HepG2 (cell line): ENCODE measurements around the gene PMIS2. TPM values are rescaled to one million over a fixed set of nuclear protein-coding genes. Genes with fewer than 3 reads are reported as not detected.
A peak's percentile ranks its signal among the peaks of the same experiment; 100 is the strongest.

Experiments
- ETV6 ChIP-seq: sonication (generic); formaldehyde crosslinking; conservative IDR thresholded peaks from 2 replicates; pipeline ENCODE4 v1.4.0; 2020; ENCODE audit warnings: missing genetic modification reagents
- KDM5A ChIP-seq: fragments of 200-600 bp; sonication (generic); IDR thresholded peaks from 2 replicates; pipeline ENCODE4 v1.7.0; 2018; ENCODE audit warnings: antibody characterized with exemption, mild to moderate bottlenecking, low read length, borderline replicate concordance
- KDM5B ChIP-seq: sonication (generic); formaldehyde crosslinking; IDR thresholded peaks from 2 replicates; pipeline ENCODE4 v1.4.0; 2020; ENCODE audit warnings: missing genetic modification reagents, mild to moderate bottlenecking, borderline replicate concordance
- MAFG ChIP-seq: sonication (generic); formaldehyde crosslinking; IDR thresholded peaks from 2 replicates; pipeline ENCODE4 v1.5.1; 2020; ENCODE audit warnings: mild to moderate bottlenecking, missing genetic modification reagents
- NCOA1 ChIP-seq: sonication (generic); formaldehyde crosslinking; IDR thresholded peaks from 2 replicates; pipeline ENCODE4 v1.9.0; 2021; ENCODE audit warnings: missing genetic modification reagents
- NFKB2 ChIP-seq: sonication (generic); formaldehyde crosslinking; IDR thresholded peaks from 2 replicates; pipeline ENCODE4 v1.4.0; 2020; ENCODE audit warnings: missing genetic modification reagents, borderline replicate concordance
- PHB2 ChIP-seq: fragments of 450-650 bp; IDR thresholded peaks from 2 replicates; pipeline ENCODE4 v1.6.1; 2018; ENCODE audit not compliant: partially characterized antibody
- PLRG1 ChIP-seq: fragments of 450-650 bp; conservative IDR thresholded peaks from 2 replicates; pipeline ENCODE4 v1.6.1; 2016
- SALL1 ChIP-seq: sonication (generic); formaldehyde crosslinking; IDR thresholded peaks from 2 replicates; pipeline ENCODE4 v1.8.0; 2022; ENCODE audit warnings: mild to moderate bottlenecking, missing genetic modification reagents
- ZBTB20 ChIP-seq: sonication (generic); formaldehyde crosslinking; IDR thresholded peaks from 2 replicates; pipeline ENCODE4 v1.8.1; 2023; ENCODE audit warnings: missing genetic modification reagents, low read depth, mild to moderate bottlenecking, borderline replicate concordance
- polyA plus RNA-seq, 8 experiments: library from polyadenylated mRNA; depleted of rRNA in 3 of 8; stranded (reverse) in 7 of 8; unstranded in 1 of 8; fragments of >200 nt; fragmentation: Illumina TruSeq in 4 of 8; extraction: Trizol in 4 of 8; gene quantifications; 2 replicates each; pipeline versions ENCODE4 v1.2.1 to v1.2.3, GENCODE V29; 2011 to 2016; ENCODE audit warnings: low read depth in 4 of 8, missing spikeins in 1 of 8, mixed read lengths in 1 of 8; ENCODE audit not compliant: insufficient read depth in 1 of 8
- total RNA-seq, 5 experiments: library from RNA; depleted of rRNA; stranded (reverse); fragments of >200 nt; fragmentation: Illumina TruSeq; extraction: Trizol; gene quantifications; 2 replicates each; pipeline ENCODE4 v1.2.3, GENCODE V29; 2016; ENCODE audit warnings: low read depth in 1 of 5
- TF ChIP-seq, protein P1 (sequence below): conservative IDR thresholded peaks from 2 replicates; pipeline ENCODE4 v1.6.1; 2018; ENCODE audit warnings: missing genetic modification reagents
- TF ChIP-seq, protein P2 (sequence below): sonication (generic); formaldehyde crosslinking; IDR thresholded peaks from 2 replicates; pipeline ENCODE4 v1.4.0; 2020; ENCODE audit warnings: missing genetic modification reagents, borderline replicate concordance
- TF ChIP-seq, protein P3 (sequence below): sonication (generic); formaldehyde crosslinking; conservative IDR thresholded peaks from 2 replicates; pipeline ENCODE4 v1.4.0; 2020; ENCODE audit warnings: mild to moderate bottlenecking, missing genetic modification reagents, moderate library complexity
- TF ChIP-seq, protein P4 (sequence below): sonication (generic); formaldehyde crosslinking; IDR thresholded peaks from 2 replicates; pipeline ENCODE4 v1.4.0; 2020; ENCODE audit warnings: missing genetic modification reagents

PMIS2 gene
- total and polyA plus RNA-seq, 2 of the 13 experiments (the other 11 are each of a cell fraction or from before 2014, with no cell fraction given) = not detected

DNA sequence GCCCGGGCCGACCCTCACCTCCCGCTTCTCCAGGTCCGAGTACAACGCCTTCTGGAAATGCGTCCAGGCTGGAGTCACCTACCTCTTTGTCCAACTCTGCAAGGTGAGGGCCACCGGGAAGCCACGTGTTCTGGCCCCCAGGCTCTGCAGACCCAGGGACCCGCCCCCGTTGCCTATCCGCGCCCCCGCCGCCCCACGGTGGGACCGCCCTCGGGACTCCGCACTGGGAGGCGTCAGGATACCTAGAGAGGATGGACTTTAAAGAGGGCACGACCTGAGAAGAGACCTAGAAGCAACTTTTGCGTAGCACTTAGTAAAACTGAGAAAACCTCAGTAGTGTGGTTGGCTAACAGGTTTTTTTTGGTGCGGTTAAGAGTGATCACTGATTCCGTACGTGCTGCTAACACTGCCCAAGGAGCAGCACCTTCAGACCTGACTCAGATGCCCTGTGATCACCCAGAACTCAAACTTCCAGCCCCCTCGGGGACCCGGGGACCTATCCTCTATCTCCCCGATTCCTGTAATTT, 40.1 kb upstream of the PMIS2 start (continued):
- TF ChIP-seq, protein P1, sequence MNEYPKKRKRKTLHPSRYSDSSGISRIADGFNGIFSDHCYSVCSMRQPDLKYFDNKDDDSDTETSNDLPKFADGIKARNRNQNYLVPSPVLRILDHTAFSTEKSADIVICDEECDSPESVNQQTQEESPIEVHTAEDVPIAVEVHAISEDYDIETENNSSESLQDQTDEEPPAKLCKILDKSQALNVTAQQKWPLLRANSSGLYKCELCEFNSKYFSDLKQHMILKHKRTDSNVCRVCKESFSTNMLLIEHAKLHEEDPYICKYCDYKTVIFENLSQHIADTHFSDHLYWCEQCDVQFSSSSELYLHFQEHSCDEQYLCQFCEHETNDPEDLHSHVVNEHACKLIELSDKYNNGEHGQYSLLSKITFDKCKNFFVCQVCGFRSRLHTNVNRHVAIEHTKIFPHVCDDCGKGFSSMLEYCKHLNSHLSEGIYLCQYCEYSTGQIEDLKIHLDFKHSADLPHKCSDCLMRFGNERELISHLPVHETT (CRISPR knock-in tag) = no peak
- TF ChIP-seq, protein P2, sequence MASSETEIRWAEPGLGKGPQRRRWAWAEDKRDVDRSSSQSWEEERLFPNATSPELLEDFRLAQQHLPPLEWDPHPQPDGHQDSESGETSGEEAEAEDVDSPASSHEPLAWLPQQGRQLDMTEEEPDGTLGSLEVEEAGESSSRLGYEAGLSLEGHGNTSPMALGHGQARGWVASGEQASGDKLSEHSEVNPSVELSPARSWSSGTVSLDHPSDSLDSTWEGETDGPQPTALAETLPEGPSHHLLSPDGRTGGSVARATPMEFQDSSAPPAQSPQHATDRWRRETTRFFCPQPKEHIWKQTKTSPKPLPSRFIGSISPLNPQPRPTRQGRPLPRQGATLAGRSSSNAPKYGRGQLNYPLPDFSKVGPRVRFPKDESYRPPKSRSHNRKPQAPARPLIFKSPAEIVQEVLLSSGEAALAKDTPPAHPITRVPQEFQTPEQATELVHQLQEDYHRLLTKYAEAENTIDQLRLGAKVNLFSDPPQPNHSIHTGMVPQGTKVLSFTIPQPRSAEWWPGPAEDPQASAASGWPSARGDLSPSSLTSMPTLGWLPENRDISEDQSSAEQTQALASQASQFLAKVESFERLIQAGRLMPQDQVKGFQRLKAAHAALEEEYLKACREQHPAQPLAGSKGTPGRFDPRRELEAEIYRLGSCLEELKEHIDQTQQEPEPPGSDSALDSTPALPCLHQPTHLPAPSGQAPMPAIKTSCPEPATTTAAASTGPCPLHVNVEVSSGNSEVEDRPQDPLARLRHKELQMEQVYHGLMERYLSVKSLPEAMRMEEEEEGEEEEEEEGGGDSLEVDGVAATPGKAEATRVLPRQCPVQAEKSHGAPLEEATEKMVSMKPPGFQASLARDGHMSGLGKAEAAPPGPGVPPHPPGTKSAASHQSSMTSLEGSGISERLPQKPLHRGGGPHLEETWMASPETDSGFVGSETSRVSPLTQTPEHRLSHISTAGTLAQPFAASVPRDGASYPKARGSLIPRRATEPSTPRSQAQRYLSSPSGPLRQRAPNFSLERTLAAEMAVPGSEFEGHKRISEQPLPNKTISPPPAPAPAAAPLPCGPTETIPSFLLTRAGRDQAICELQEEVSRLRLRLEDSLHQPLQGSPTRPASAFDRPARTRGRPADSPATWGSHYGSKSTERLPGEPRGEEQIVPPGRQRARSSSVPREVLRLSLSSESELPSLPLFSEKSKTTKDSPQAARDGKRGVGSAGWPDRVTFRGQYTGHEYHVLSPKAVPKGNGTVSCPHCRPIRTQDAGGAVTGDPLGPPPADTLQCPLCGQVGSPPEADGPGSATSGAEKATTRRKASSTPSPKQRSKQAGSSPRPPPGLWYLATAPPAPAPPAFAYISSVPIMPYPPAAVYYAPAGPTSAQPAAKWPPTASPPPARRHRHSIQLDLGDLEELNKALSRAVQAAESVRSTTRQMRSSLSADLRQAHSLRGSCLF = no peak
- TF ChIP-seq NCOA1 (0 out of 2 replicates have a peak, but pooled peaks have one; percentile 35), PHB2 (no peak), KDM5A (peak; percentile 24; the same call in 1 of the 2 replicates), ZBTB20 (no peak), MAFG (CRISPR knock-in tag) (no peak), KDM5B (CRISPR knock-in tag) (peak; percentile 5; the same call in 1 of the 2 replicates), PLRG1 (no peak), ETV6 (CRISPR knock-in tag) (no peak), SALL1 (CRISPR knock-in tag) (0 out of 2 replicates have a peak, but pooled peaks have one; percentile 0), NFKB2 (CRISPR knock-in tag) (no peak)
- TF ChIP-seq, protein P3, sequence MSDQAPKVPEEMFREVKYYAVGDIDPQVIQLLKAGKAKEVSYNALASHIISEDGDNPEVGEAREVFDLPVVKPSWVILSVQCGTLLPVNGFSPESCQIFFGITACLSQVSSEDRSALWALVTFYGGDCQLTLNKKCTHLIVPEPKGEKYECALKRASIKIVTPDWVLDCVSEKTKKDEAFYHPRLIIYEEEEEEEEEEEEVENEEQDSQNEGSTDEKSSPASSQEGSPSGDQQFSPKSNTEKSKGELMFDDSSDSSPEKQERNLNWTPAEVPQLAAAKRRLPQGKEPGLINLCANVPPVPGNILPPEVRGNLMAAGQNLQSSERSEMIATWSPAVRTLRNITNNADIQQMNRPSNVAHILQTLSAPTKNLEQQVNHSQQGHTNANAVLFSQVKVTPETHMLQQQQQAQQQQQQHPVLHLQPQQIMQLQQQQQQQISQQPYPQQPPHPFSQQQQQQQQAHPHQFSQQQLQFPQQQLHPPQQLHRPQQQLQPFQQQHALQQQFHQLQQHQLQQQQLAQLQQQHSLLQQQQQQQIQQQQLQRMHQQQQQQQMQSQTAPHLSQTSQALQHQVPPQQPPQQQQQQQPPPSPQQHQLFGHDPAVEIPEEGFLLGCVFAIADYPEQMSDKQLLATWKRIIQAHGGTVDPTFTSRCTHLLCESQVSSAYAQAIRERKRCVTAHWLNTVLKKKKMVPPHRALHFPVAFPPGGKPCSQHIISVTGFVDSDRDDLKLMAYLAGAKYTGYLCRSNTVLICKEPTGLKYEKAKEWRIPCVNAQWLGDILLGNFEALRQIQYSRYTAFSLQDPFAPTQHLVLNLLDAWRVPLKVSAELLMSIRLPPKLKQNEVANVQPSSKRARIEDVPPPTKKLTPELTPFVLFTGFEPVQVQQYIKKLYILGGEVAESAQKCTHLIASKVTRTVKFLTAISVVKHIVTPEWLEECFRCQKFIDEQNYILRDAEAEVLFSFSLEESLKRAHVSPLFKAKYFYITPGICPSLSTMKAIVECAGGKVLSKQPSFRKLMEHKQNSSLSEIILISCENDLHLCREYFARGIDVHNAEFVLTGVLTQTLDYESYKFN (CRISPR knock-in tag) = no peak
- TF ChIP-seq, protein P4, sequence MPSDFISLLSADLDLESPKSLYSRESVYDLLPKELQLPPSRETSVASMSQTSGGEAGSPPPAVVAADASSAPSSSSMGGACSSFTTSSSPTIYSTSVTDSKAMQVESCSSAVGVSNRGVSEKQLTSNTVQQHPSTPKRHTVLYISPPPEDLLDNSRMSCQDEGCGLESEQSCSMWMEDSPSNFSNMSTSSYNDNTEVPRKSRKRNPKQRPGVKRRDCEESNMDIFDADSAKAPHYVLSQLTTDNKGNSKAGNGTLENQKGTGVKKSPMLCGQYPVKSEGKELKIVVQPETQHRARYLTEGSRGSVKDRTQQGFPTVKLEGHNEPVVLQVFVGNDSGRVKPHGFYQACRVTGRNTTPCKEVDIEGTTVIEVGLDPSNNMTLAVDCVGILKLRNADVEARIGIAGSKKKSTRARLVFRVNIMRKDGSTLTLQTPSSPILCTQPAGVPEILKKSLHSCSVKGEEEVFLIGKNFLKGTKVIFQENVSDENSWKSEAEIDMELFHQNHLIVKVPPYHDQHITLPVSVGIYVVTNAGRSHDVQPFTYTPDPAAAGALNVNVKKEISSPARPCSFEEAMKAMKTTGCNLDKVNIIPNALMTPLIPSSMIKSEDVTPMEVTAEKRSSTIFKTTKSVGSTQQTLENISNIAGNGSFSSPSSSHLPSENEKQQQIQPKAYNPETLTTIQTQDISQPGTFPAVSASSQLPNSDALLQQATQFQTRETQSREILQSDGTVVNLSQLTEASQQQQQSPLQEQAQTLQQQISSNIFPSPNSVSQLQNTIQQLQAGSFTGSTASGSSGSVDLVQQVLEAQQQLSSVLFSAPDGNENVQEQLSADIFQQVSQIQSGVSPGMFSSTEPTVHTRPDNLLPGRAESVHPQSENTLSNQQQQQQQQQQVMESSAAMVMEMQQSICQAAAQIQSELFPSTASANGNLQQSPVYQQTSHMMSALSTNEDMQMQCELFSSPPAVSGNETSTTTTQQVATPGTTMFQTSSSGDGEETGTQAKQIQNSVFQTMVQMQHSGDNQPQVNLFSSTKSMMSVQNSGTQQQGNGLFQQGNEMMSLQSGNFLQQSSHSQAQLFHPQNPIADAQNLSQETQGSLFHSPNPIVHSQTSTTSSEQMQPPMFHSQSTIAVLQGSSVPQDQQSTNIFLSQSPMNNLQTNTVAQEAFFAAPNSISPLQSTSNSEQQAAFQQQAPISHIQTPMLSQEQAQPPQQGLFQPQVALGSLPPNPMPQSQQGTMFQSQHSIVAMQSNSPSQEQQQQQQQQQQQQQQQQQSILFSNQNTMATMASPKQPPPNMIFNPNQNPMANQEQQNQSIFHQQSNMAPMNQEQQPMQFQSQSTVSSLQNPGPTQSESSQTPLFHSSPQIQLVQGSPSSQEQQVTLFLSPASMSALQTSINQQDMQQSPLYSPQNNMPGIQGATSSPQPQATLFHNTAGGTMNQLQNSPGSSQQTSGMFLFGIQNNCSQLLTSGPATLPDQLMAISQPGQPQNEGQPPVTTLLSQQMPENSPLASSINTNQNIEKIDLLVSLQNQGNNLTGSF (CRISPR knock-in tag) = no peak
